Prostate gland (tissue), 2 donors: ENCODE measurements around the gene KIF15. TPM values are rescaled to one million over a fixed set of nuclear protein-coding genes. Genes with fewer than 3 reads are reported as not detected.

Experiments
- microRNA counts, 2 donors: library from miRNA; unstranded; fragments of <30 nt; microRNA quantifications; one replicate each; lab custom pipeline; 2016 to 2017
- total RNA-seq, 2 donors: library from RNA; depleted of rRNA; stranded (reverse); fragments of >200 nt; gene quantifications; one replicate each; pipeline ENCODE4 v1.1.0, GENCODE V29; 2016

Gene KIF15
- total RNA-seq, 2 donors from 2014 or later: 0.55 to 4.8 TPM

MicroRNAs within 50 kb of the gene (microRNA counts, 767-probe panel; counts per million panel counts)
- microRNA hsa-miR-564 (lab: Ali Mortazavi, UCI): 0 to 431 counts per million in 2 donors

Other genes with a start within 250 kb of the KIF15 start
- 10 to 100 TPM in 1 of 2 donors, 1 to 10 TPM in 1; 5.6 to 15.2 TPM for gene ZKSCAN7, start 206.6 kb upstream of the KIF15 start, total RNA-seq
- 1 to 10 TPM; 2.4 to 2.9 TPM for gene ZNF660, start 176.8 kb upstream of the KIF15 start, total RNA-seq
- 10 to 100 TPM; 16.9 to 20.6 TPM for gene ZNF197, start 136.8 kb upstream of the KIF15 start, total RNA-seq
- 10 to 100 TPM in 1 of 2 donors, 1 to 10 TPM in 1; 7.1 to 14.9 TPM for gene ZNF35, start 113.1 kb upstream of the KIF15 start, total RNA-seq
- 1 to 10 TPM; 6.5 to 9.6 TPM for gene ZNF502, start 49.1 kb upstream of the KIF15 start, total RNA-seq
- 10 to 100 TPM in 1 of 2 donors, 1 to 10 TPM in 1; 9.7 to 23.6 TPM for gene ZNF501, start 32.2 kb upstream of the KIF15 start, total RNA-seq
- 10 to 100 TPM; 23.6 to 24.4 TPM for gene KIAA1143, start 175 bp upstream of the KIF15 start, total RNA-seq
- gene TMEM42, start 100.1 kb downstream of the KIF15 start, total RNA-seq: 10 to 100 TPM; 19.1 to 27.1 TPM
- 1,000 to 10,000 TPM in 1 of 2 donors, 1 to 10 TPM in 1; 7.4 to 2,264 TPM for gene TGM4, start 112.8 kb downstream of the KIF15 start, total RNA-seq
- gene ZDHHC3, start 214.4 kb downstream of the KIF15 start, total RNA-seq: 10 to 100 TPM; 64.6 to 91.7 TPM
- gene EXOSC7, start 214.4 kb downstream of the KIF15 start, total RNA-seq: 10 to 100 TPM; 55.2 to 56.2 TPM